DOHH2 (cell line): ENCODE results near the gene UTS2R.
A peak's percentile ranks its signal among the peaks of the same experiment; 100 is the strongest.

ENCODE experiments used
- CTCF ChIP-seq: fragments of 200-600 bp; sonication (generic); IDR thresholded peaks from one replicate; pipeline ENCODE4 v1.5.1; 2014; ENCODE audit warnings: antibody characterized with exemption, mild to moderate bottlenecking, low read depth, low read length; ENCODE audit not compliant: poor library complexity, severe bottlenecking
- EZH2phosphoT487 ChIP-seq: fragments of 200-600 bp; sonication (generic); IDR thresholded peaks from 2 replicates; pipeline ENCODE4 v1.6.1; 2017; ENCODE audit warnings: borderline replicate concordance, mild to moderate bottlenecking, antibody characterized with exemption, low read length, moderate library complexity, mixed read lengths

GRCh38 chr17:82334204-82334621, 37.4 kb upstream of the UTS2R start:
- TF ChIP-seq CTCF (no peak), EZH2phosphoT487 (peak; percentile 65; the same call in 1 of the 2 replicates)
